Neuron (in vitro differentiated cells): Measurements from ENCODE around the gene GSG1L.
"Not testable (repeated sequence)": the region's sequence is repeated elsewhere in the genome, so short reads cannot be mapped to it uniquely, and the experiment has no call there.

Experiments used
- H2AFZ ChIP-seq: one replicate; pipeline ENCODE4 v1.6.1; 2013; ENCODE audit warnings: low read depth, mild to moderate bottlenecking, inconsistent platforms, low read length, moderate library complexity
- H3K27me3 ChIP-seq: one replicate; pipeline ENCODE4 v1.6.1; 2013; ENCODE audit warnings: low read length; ENCODE audit not compliant: insufficient read depth
- H3K36me3 ChIP-seq: one replicate; pipeline ENCODE4 v1.6.1; 2013; ENCODE audit warnings: low read length; ENCODE audit not compliant: insufficient read depth
- H3K4me1 ChIP-seq: one replicate; pipeline ENCODE4 v1.6.1; 2013; ENCODE audit warnings: low read length; ENCODE audit not compliant: insufficient read depth
- H3K4me3 ChIP-seq: 2 replicates; pipeline ENCODE4 v1.5.1; 2013; ENCODE audit warnings: mild to moderate bottlenecking, low read length, moderate library complexity
- H3K9me3 ChIP-seq: one replicate; pipeline ENCODE4 v1.6.1; 2013; ENCODE audit warnings: low read length

Gene GSG1L

DNA sequence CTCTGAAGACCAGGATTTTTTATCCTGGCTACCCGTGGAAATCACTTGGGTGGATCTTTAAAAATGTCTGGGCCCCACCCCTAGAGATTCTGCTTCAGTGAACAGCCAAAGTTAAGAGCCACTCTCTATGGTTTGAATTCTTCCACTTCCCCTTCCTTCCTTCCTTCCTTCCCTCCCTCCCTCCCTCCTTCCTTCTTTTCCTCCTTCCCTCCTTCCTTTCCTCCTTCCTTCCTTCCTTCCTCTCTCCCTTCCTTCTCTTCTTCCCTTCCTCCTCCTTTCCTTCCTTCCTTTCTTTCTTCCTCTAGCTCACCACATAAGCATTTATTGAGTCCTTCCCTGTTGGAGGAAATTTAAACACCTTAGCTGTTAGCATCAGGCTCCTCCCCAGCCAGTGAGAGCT, 310.0 kb downstream of the GSG1L start:
- Histone ChIP-seq H2AFZ (no peak overlapping the region), H3K27me3 (no peaks in the 10 kb centered on the region), H3K9me3 (peaks cover 5% of the 10 kb centered on the region), H3K36me3 (peaks cover 23% of the 10 kb centered on the region), H3K4me1 (no peaks in the 10 kb centered on the region), H3K4me3 (no peak overlapping the region)

GRCh38 chr16:27752241-27752640, 311.3 kb downstream of the GSG1L start:
- Histone ChIP-seq H3K4me1 (no peaks in the 10 kb centered on the region), H2AFZ (no peak overlapping the region), H3K4me3 (no peak overlapping the region), H3K9me3 (peaks cover 5% of the 10 kb centered on the region), H3K27me3 (no peaks in the 10 kb centered on the region), H3K36me3 (peaks cover 23% of the 10 kb centered on the region)

DNA sequence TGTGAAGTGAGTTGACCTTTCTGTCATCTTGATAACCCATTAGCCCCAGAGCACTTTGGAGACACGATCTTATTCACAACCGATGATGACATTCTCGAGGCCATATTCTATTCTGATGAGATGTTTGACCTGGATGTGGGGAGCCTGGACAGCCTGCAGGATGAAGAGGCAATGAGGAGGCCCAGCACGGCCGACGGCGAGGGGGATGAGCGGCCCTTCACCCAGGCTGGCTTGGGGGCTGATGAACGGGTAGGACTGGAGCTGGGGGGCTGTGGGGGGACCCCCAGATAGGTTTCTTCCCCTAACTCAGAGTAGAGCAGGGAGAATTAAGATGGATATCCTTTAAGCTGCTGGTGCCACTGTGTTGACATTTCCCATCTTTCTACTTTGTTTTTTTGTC, 311.8 kb downstream of the GSG1L start:
- H2AFZ ChIP-seq, result no peak overlapping the region
- no peaks in the 10 kb centered on the region for H3K27me3 ChIP-seq
- no peak overlapping the region for H3K4me3 ChIP-seq
- H3K9me3 ChIP-seq, result peaks cover 5% of the 10 kb centered on the region
- H3K4me1 ChIP-seq, result no peaks in the 10 kb centered on the region
- H3K36me3 ChIP-seq, result peaks cover 18% of the 10 kb centered on the region

GRCh38 chr16:27751233-27751632, 312.3 kb downstream of the GSG1L start:
- peaks cover 5% of the 10 kb centered on the region for H3K9me3 ChIP-seq
- no peak overlapping the region for H2AFZ ChIP-seq
- H3K36me3 ChIP-seq, result peaks cover 17% of the 10 kb centered on the region
- no peaks in the 10 kb centered on the region for H3K4me1 ChIP-seq
- H3K4me3 ChIP-seq, result no peak overlapping the region
- H3K27me3 ChIP-seq, result no peaks in the 10 kb centered on the region

DNA sequence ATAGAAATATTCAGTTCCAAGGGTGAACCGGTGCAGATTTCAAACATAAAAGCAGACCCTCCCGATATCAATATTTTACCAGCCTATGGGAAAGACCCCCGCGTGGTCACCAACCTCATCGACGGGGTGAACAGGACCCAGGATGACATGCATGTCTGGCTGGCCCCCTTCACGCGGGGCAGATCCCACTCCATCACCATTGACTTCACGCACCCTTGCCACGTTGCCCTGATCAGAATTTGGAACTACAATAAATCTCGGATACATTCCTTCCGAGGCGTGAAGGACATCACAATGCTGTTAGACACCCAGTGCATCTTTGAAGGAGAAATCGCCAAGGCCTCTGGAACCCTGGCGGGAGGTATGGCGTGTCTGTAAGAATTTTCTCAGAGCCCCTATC, 313.6 kb downstream of the GSG1L start:
- Histone ChIP-seq H2AFZ (no peak overlapping the region), H3K4me1 (no peaks in the 10 kb centered on the region), H3K4me3 (no peak overlapping the region), H3K36me3 (peaks cover 14% of the 10 kb centered on the region), H3K9me3 (peaks cover 5% of the 10 kb centered on the region), H3K27me3 (no peaks in the 10 kb centered on the region)

- no peak overlapping the region for H3K4me3 ChIP-seq
These were observed 314.0 kb downstream of the GSG1L start for GRCh38 chr16:27749547-27749875.

DNA sequence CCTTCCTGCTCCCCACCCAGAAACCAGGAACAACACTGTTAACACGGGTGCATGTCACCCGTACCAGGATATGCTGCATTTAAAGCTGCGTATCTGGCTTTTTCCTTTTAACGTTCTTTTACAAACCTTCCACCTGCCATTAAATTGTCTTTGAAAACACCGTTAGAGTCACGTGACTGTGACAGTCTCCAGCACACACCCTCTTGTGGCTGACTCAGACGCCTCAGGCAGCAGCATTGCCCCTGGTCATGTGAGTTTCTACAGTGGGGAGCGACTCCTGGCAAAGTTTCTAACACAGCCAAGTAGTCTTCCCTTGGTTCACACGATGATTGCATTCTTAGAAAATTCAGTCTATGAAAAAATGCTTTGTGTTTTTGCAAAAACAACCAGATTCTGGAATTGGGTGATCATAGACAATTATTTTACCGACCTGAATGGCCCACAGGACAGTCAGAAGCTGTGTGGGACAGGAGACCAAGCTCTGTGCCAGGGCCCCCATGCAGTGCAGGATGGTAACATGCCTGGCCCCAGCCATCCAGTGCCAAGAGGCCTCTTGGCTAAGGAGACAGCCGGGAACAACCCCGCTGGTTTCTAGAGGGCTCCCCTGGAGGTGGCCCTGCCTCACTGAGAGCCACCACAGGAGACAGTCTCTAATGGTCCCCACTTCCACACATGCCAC, 314.5 kb downstream of the GSG1L start:
- Histone ChIP-seq H2AFZ (no peak overlapping the region), H3K27me3 (no peaks in the 10 kb centered on the region), H3K36me3 (peaks cover 11% of the 10 kb centered on the region), H3K9me3 (peaks cover 4% of the 10 kb centered on the region), H3K4me3 (no peak overlapping the region), H3K4me1 (no peaks in the 10 kb centered on the region)

More at GRCh38 chr16:27749547-27749875, 314.0 kb downstream of the GSG1L start:
- peaks cover 5% of the 10 kb centered on the region for H3K9me3 ChIP-seq
- H3K36me3 ChIP-seq, result peaks cover 14% of the 10 kb centered on the region
- H3K4me1 ChIP-seq, result no peaks in the 10 kb centered on the region
- no peak overlapping the region for H2AFZ ChIP-seq
- H3K27me3 ChIP-seq, result no peaks in the 10 kb centered on the region

GRCh38 chr16:27747946-27748345, 315.6 kb downstream of the GSG1L start:
- no peak overlapping the region for H2AFZ ChIP-seq
- no peaks in the 10 kb centered on the region for H3K27me3 ChIP-seq
- no peak overlapping the region for H3K4me3 ChIP-seq
- peaks cover 3% of the 10 kb centered on the region for H3K9me3 ChIP-seq
- no peaks in the 10 kb centered on the region for H3K4me1 ChIP-seq
- H3K36me3 ChIP-seq, result peaks cover 7% of the 10 kb centered on the region

DNA sequence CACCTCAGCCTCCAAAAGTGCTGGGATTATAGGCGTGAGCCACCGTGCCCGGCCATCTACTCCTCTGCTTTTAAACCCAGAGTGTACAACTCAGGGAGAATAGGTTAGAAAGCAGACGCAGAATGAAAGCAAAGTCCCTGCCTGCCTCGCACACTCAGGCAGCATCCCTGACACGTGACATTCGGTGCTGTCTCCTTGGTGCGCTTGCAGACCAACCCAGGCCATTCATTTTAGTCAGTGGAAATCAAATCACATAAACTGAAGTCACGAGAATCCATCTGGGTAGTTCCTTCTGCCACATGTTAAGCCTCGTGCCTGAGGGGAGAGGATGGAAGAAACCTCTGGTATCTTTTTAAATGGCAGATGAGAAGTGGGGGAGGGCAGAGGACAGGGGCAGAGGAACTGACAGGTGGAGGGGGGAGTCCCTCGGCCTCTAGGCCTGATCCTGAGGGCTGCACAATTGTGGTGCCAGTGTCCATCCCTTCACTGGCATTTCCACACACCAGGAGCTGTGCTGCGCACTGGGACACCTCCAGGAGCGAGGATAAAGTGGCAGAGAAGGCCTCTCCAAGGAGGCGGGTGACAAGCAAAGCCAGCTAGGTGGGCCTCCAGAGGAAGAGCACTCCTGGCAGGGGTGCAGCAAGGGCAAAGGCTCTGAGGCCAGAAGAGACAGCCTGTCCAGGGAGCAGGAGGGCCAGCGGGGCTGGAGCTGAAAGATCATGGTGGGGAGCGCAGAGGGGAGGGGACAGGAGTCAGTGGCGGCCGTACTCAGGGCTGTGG, 317.2 kb downstream of the GSG1L start:
- Histone ChIP-seq H3K4me3 (no peak overlapping the region), H3K27me3 (no peaks in the 10 kb centered on the region), H2AFZ (no peak overlapping the region), H3K9me3 (peaks cover 3% of the 10 kb centered on the region), H3K36me3 (peaks cover 5% of the 10 kb centered on the region), H3K4me1 (no peaks in the 10 kb centered on the region)

GRCh38 chr16:27745348-27745747, 318.2 kb downstream of the GSG1L start:
- Histone ChIP-seq H3K4me1 (no peaks in the 10 kb centered on the region), H3K36me3 (peaks cover 14% of the 10 kb centered on the region), H2AFZ (no peak overlapping the region), H3K27me3 (no peaks in the 10 kb centered on the region), H3K4me3 (no peak overlapping the region), H3K9me3 (peaks cover 3% of the 10 kb centered on the region)

DNA sequence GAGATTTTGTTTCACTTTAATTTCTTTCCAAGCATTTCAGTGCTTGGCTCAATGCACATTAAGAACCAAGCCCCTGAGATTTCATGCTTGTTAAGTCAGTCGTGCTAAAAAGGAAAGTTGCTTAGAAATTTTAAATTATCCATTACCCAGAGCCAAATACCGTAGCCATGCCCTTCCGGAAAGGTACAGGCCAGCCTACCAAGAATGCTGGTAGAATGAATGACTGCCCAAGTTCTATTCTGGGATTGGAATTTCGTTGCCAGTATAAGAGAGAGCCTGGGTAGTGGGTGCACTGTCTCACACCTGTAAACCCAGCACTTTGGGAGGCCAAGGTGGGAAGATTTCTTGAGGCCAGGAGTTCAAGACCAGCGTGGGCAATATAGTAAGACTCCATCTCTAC, 319.6 kb downstream of the GSG1L start:
- H3K4me1 ChIP-seq, result no peaks in the 10 kb centered on the region
- peaks cover 14% of the 10 kb centered on the region for H3K36me3 ChIP-seq
- no peaks in the 10 kb centered on the region for H3K9me3 ChIP-seq
- H3K27me3 ChIP-seq, result no peaks in the 10 kb centered on the region
- no peak overlapping the region for H2AFZ ChIP-seq
- H3K4me3 ChIP-seq, result no peak overlapping the region

GRCh38 chr16:27743001-27743400, 320.5 kb downstream of the GSG1L start:
- not testable (repeated sequence) for H3K4me3 ChIP-seq, H3K9me3 ChIP-seq, H3K4me1 ChIP-seq, H2AFZ ChIP-seq, H3K27me3 ChIP-seq
- H3K36me3 ChIP-seq, result peaks cover 15% of the 10 kb centered on the region

- no peaks in the 10 kb centered on the region for H3K4me1 ChIP-seq
- no peaks in the 10 kb centered on the region for H3K9me3 ChIP-seq
- no peak overlapping the region for H3K4me3 ChIP-seq
- H3K27me3 ChIP-seq, result no peaks in the 10 kb centered on the region
- H2AFZ ChIP-seq, result no peak overlapping the region
- peaks cover 16% of the 10 kb centered on the region for H3K36me3 ChIP-seq
These were observed 321.2 kb downstream of the GSG1L start for GRCh38 chr16:27742333-27742732.
